Measurements from ENCODE around the gene RSBN1. TPM values are rescaled to one million over a fixed set of nuclear protein-coding genes. Genes with fewer than 3 reads are reported as not detected.

Gene RSBN1
- total and polyA plus RNA-seq, 9 of the 15 experiments (the other 6 are each of a cell fraction or from before 2014, with no cell fraction given) = 4.5 to 24.3 (median 13.0) TPM

DNA sequence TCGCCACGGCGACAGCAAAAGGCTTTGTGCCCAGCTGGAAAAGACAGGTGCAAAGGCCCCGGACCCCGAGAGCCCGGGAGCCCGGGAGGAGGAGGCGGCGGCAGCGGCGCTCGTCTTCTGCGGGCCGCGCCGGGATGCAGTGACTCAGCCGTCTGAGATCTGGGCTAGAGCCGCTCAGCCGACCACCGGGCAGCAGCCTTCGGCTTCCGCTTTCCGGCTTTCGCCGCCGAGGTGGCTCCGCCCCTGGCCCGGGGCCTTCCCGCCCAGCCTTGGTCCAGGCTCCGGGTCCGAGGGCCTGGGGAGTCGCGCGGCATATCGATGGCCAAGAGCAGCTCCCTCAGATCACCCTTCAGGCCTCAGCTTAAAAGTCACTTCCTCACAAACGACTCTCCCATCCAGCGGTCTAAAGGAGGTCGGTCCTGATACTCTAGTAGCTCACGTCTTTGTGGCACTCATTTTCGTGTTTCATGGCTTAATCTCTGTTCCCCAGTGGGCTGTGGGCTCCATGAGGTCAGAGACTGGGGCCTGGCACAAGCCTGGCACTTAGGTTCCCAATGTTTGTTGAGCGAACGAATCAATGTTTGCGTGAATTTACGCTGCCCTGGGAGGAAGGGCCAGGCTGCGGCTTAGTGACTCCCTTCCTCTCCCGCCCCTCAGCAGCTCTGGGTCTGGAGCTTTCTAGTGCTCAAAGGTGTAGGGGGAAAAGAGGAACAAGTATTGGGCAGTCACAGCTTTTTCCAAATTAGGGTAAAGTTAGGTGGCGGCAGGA, 52.8 kb downstream of the RSBN1 start, which contains the start of gene PHTF1 (continued):
- TF ChIP-seq, protein P1, sequence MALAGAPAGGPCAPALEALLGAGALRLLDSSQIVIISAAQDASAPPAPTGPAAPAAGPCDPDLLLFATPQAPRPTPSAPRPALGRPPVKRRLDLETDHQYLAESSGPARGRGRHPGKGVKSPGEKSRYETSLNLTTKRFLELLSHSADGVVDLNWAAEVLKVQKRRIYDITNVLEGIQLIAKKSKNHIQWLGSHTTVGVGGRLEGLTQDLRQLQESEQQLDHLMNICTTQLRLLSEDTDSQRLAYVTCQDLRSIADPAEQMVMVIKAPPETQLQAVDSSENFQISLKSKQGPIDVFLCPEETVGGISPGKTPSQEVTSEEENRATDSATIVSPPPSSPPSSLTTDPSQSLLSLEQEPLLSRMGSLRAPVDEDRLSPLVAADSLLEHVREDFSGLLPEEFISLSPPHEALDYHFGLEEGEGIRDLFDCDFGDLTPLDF (CRISPR knock-in tag; IDR thresholded peaks at IDR 0.05) = peak; percentile 80
- TF ChIP-seq ZNF79 (CRISPR knock-in tag; IDR thresholded peaks at IDR 0.05; ENCODE audit: low read depth) (no peak), SIRT6 (IDR thresholded peaks at IDR 0.05; ENCODE audit: low read depth, low read length) (no peak), ZNF583 (CRISPR knock-in tag; IDR thresholded peaks at IDR 0.05) (peak; percentile 15; the same call in 1 of the 2 replicates), KDM1A (IDR thresholded peaks at IDR 0.05) (no peak), POLR2AphosphoS2 (IDR thresholded peaks at IDR 0.05; ENCODE audit: low read length) (0 out of 2 replicates have a peak, but pooled peaks have one; percentile 29), PTTG1 (tag; IDR thresholded peaks at IDR 0.05; ENCODE audit: low read depth) (no peak), ATF7 (IDR thresholded peaks at IDR 0.05) (peak; percentile 63; the same call in 1 of the 2 replicates), RB1 (IDR thresholded peaks at IDR 0.05; ENCODE audit: low read depth) (peak; percentile 79), GATA2 (CRISPR knock-in tag; IDR thresholded peaks at IDR 0.05) (peak; percentile 18; the same call in 1 of the 2 replicates), XRCC3 (IDR thresholded peaks at IDR 0.05) (no peak), ZNF263 (CRISPR knock-in tag; IDR thresholded peaks at IDR 0.05; ENCODE audit: borderline replicate concordance) (peak; percentile 16; the same call in 1 of the 2 replicates), CHD4 (IDR thresholded peaks at IDR 0.05; ENCODE audit: insufficient read depth, insufficient replicate concordance, low read depth, low read length, poor library complexity, severe bottlenecking) (no peak), SMAD4 (CRISPR knock-in tag; conservative IDR thresholded peaks at IDR 0.05) (peak; percentile 93), POLR2B (IDR thresholded peaks at IDR 0.05; ENCODE audit: low read depth, partially characterized antibody) (peak; percentile 91), CCNT2 (IDR thresholded peaks at IDR 0.05; ENCODE audit: borderline replicate concordance, extremely low read depth, insufficient read length, low read depth, low read length) (peak; percentile 84), TBL1XR1 (IDR thresholded peaks at IDR 0.05; ENCODE audit: low read length in 2 of 2) (no peak; a peak in 1 of 4 replicates), GABPB1 (CRISPR knock-in tag; IDR thresholded peaks at IDR 0.05) (peak; percentile 85), SP2 (IDR thresholded peaks at IDR 0.05; ENCODE audit: extremely low read depth, low read depth, low read length, poor library complexity, severe bottlenecking) (no peak)
- TF ChIP-seq, protein P2, sequence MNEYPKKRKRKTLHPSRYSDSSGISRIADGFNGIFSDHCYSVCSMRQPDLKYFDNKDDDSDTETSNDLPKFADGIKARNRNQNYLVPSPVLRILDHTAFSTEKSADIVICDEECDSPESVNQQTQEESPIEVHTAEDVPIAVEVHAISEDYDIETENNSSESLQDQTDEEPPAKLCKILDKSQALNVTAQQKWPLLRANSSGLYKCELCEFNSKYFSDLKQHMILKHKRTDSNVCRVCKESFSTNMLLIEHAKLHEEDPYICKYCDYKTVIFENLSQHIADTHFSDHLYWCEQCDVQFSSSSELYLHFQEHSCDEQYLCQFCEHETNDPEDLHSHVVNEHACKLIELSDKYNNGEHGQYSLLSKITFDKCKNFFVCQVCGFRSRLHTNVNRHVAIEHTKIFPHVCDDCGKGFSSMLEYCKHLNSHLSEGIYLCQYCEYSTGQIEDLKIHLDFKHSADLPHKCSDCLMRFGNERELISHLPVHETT (CRISPR knock-in tag; conservative IDR thresholded peaks at IDR 0.05 in 1 of 2, IDR thresholded peaks at IDR 0.05 in 1 of 2) = peak in 1 of 2 experiments; percentile 85; a peak in 2 of 4 replicates
- TF ChIP-seq, protein P3, sequence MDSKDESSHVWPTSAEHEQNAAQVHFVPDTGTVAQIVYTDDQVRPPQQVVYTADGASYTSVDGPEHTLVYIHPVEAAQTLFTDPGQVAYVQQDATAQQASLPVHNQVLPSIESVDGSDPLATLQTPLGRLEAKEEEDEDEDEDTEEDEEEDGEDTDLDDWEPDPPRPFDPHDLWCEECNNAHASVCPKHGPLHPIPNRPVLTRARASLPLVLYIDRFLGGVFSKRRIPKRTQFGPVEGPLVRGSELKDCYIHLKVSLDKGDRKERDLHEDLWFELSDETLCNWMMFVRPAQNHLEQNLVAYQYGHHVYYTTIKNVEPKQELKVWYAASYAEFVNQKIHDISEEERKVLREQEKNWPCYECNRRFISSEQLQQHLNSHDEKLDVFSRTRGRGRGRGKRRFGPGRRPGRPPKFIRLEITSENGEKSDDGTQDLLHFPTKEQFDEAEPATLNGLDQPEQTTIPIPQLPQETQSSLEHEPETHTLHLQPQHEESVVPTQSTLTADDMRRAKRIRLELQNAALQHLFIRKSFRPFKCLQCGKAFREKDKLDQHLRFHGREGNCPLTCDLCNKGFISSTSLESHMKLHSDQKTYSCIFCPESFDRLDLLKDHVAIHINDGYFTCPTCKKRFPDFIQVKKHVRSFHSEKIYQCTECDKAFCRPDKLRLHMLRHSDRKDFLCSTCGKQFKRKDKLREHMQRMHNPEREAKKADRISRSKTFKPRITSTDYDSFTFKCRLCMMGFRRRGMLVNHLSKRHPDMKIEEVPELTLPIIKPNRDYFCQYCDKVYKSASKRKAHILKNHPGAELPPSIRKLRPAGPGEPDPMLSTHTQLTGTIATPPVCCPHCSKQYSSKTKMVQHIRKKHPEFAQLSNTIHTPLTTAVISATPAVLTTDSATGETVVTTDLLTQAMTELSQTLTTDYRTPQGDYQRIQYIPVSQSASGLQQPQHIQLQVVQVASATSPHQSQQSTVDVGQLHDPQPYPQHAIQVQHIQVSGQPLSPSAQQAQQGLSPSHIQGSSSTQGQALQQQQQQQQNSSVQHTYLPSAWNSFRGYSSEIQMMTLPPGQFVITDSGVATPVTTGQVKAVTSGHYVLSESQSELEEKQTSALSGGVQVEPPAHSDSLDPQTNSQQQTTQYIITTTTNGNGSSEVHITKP (IDR thresholded peaks at IDR 0.05; ENCODE audit: partially characterized antibody) = peak; percentile 86
